Colonic mucosa (tissue), 4 donors: ENCODE measurements around the gene OR52M1. TPM values are rescaled to one million over a fixed set of nuclear protein-coding genes. Genes with fewer than 3 reads are reported as not detected.
"Not testable (repeated sequence)": the region's sequence is repeated elsewhere in the genome, so short reads cannot be mapped to it uniquely, and the experiment has no call there.

Experiments used
- DNase-seq: peaks from one replicate; pipeline ENCODE4 v3.0.0-alpha.2; 2020
- H3K27ac ChIP-seq: fragments of 200-600 bp; one replicate; pipeline ENCODE4 v1.8.0; 2021
- H3K27me3 ChIP-seq: fragments of 200-600 bp; one replicate; pipeline ENCODE4 v1.8.0; 2021
- H3K36me3 ChIP-seq: fragments of 200-600 bp; one replicate; pipeline ENCODE4 v1.8.0; 2021
- H3K4me1 ChIP-seq: fragments of 200-600 bp; one replicate; pipeline ENCODE4 v1.8.0; 2021; ENCODE audit warnings: mild to moderate bottlenecking
- H3K4me3 ChIP-seq: fragments of 200-600 bp; one replicate; pipeline ENCODE4 v1.8.0; 2021
- H3K9ac ChIP-seq, 2 donors: one replicate each; pipeline ENCODE4 v1.7.0; 2013; ENCODE audit warnings: control low read depth in 2 of 2, low read depth in 2 of 2, low read length in 2 of 2
- H3K9me3 ChIP-seq: fragments of 200-600 bp; one replicate; pipeline ENCODE4 v1.8.0; 2021
- intact Hi-C: fragments of 100-400 bp; cut with DNase I; formaldehyde crosslinking; loops from one replicate; pipeline ENCODE4 v1.14.1; 2022
- total RNA-seq, 2 donors: library from RNA; stranded (reverse); fragmentation: NEBNext Ultra II Directional in 1 of 2; extraction: Animal tissue kit (Norgen Biotek cat#: 25700) in 1 of 2; gene quantifications; one replicate each; pipeline ENCODE4 v1.2.1, GENCODE V29; 2021
- TF ChIP-seq, protein P1 (sequence below): fragments of 200-600 bp; IDR thresholded peaks from one replicate; pipeline ENCODE4 v1.8.0; 2022; ENCODE audit warnings: antibody characterized with exemption, mild to moderate bottlenecking
- donor health status: healthy.
- donor health status: DM: no; HTN: no; CAD: no.
- donor health status: DM: no; HTN: no; CAD: no.

Gene OR52M1
- total RNA-seq, 2 donors from 2014 or later, result not detected

DNA sequence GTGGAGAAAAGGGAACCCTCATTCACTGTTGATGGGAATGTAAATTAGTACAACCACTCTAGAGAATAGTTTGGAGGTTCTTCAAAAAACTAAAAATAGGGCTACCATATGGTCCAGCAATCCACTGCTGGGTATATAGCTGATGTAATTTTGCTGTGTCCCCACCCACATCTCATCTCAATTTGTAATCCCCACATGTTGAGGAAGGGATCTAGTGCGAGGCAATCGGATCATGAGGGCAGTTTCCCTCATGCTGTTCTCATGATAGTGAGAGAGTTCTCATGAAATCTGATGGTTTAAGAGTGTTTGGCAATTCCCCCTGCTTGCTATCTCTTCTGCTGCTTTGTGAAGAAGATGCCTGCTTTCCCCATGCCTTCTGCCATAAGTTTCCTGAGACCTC is 17.1 kb upstream of the OR52M1 start:
- no peak for DNase-seq
- Histone ChIP-seq H3K36me3 (no peaks in the 10 kb centered on the region), H3K4me3 (no peak overlapping the region), H3K9me3 (no peaks in the 10 kb centered on the region), H3K9ac (no peak overlapping the region), H3K27ac (no peak overlapping the region), H3K4me1 (no peaks in the 10 kb centered on the region), H3K27me3 (no peaks in the 10 kb centered on the region)
- intact Hi-C loops, result no loop called here
- TF ChIP-seq, protein P1, sequence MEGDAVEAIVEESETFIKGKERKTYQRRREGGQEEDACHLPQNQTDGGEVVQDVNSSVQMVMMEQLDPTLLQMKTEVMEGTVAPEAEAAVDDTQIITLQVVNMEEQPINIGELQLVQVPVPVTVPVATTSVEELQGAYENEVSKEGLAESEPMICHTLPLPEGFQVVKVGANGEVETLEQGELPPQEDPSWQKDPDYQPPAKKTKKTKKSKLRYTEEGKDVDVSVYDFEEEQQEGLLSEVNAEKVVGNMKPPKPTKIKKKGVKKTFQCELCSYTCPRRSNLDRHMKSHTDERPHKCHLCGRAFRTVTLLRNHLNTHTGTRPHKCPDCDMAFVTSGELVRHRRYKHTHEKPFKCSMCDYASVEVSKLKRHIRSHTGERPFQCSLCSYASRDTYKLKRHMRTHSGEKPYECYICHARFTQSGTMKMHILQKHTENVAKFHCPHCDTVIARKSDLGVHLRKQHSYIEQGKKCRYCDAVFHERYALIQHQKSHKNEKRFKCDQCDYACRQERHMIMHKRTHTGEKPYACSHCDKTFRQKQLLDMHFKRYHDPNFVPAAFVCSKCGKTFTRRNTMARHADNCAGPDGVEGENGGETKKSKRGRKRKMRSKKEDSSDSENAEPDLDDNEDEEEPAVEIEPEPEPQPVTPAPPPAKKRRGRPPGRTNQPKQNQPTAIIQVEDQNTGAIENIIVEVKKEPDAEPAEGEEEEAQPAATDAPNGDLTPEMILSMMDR, result no peak

DNA sequence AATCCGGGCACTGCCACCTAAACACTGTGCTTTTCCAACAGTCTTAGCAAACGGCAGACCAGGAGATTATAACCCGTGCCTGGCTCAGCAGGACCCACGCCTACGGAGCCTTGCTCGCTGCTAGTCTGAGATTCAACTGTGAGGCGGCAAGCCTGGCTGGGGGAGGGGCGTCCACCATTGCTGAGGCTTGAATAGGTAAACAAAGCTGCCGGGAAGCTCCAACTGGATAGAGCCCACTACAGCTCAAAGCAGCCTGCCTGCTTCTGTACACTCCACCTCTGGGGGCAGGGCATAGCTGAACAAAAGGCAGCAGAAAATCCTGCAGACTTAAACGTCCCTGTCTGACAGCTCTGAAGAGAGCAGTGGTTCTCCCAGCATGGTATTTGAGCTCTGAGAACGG is 13.3 kb upstream of the OR52M1 start:
- H3K9ac ChIP-seq, H3K4me1 ChIP-seq, H3K4me3 ChIP-seq, H3K27me3 ChIP-seq, intact Hi-C loops, DNase-seq, H3K36me3 ChIP-seq, H3K9me3 ChIP-seq, H3K27ac ChIP-seq: not testable (repeated sequence)

DNA sequence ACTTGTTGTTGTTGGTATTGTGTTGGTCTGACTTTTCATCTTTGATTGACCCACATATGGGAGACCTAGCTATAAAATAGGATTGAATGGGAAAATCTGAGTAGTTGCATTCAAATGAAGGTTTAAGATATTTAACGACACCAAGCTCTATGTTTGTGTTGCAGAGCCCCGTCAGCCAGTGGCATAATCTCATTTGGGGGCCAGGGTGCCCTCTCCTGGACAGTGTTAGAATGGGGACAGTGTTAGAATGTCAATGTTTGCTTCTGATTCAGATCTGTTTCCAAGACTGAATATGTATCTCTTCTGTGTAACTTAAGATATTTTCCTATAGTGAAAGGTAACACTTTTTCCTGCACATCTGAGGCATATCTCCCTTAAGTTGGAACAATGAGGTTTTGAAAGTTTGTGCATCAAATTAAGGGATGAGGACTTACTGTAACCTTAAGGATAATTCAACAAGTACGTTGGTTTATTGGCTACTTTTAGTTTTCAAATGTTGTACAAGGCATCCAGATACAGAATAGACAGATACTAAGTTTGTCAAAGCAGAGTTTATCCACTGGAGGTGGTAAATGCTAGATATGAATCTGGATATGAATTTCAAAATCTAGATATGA is 5.3 kb upstream of the OR52M1 start:
- Histone ChIP-seq H3K9ac (no peak overlapping the region), H3K27me3 (no peaks in the 10 kb centered on the region), H3K4me1 (no peaks in the 10 kb centered on the region), H3K36me3 (no peaks in the 10 kb centered on the region), H3K27ac (no peak overlapping the region), H3K9me3 (no peaks in the 10 kb centered on the region), H3K4me3 (no peak overlapping the region)
- TF ChIP-seq, protein P1, result peak; percentile 75
- DNase-seq, result peak; percentile 57
- intact Hi-C loops, result loop anchor here (5.0 kb wide), 1 partner anchor 352 kb away; no protein-coding TSS in a partner anchor

DNA sequence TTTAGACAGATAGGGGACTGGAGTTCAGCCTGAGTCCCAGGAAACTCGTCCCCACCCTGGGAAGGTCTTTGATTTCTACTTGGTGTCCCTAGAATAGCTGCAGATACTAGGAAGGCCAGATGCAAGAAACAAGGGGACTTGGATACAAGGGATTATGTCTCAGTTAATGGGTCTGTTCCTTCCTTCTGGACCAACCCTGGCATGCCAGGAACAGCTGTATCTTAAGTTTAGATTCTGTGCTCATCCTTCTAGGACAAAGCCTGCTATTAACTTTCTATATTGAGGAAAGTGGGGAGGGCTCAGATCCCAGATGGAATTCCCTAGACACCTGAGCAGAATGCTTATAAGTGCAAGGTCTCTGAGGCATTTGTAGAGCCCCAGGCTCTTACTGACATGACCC is 3.9 kb upstream of the OR52M1 start:
- Histone ChIP-seq H3K27me3 (no peaks in the 10 kb centered on the region), H3K4me3 (no peak overlapping the region), H3K27ac (no peak overlapping the region), H3K9me3 (no peaks in the 10 kb centered on the region), H3K9ac (no peak overlapping the region), H3K36me3 (no peaks in the 10 kb centered on the region), H3K4me1 (no peaks in the 10 kb centered on the region)
- TF ChIP-seq, protein P1, result no peak
- intact Hi-C loops, result loop anchor here (5.0 kb wide), 1 partner anchor 354 kb away; no protein-coding TSS in a partner anchor
- no peak for DNase-seq

DNA sequence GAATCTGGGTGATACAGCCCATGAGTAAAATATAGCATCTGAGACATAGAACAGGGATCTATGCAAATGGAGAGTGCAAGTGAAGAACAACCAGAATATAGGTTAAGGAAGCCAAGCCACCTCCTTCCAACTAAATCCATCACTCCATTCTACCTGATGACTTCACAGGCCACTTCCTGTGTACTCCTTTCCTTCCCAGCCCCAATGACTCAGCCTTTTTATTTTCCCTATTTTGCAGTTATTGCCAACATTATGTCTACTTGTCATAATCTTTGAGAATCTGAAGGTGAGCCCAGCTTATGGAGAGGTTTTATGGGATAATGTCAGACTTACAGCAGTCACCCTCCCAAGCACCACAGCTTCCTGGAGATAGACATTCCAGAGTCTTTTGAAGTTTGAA is 1.4 kb upstream of the OR52M1 start:
- intact Hi-C loops, result loop anchor here (5.0 kb wide), 1 partner anchor 356 kb away; no protein-coding TSS in a partner anchor
- no peaks in the 10 kb centered on the region for H3K27me3 ChIP-seq
- no peak for DNase-seq
- no peak overlapping the region for H3K9ac ChIP-seq
- H3K4me1 ChIP-seq, result no peaks in the 10 kb centered on the region
- no peaks in the 10 kb centered on the region for H3K36me3 ChIP-seq
- TF ChIP-seq, protein P1, result no peak
- H3K9me3 ChIP-seq, result no peaks in the 10 kb centered on the region
- H3K27ac ChIP-seq, result no peak overlapping the region
- H3K4me3 ChIP-seq, result no peak overlapping the region

DNA sequence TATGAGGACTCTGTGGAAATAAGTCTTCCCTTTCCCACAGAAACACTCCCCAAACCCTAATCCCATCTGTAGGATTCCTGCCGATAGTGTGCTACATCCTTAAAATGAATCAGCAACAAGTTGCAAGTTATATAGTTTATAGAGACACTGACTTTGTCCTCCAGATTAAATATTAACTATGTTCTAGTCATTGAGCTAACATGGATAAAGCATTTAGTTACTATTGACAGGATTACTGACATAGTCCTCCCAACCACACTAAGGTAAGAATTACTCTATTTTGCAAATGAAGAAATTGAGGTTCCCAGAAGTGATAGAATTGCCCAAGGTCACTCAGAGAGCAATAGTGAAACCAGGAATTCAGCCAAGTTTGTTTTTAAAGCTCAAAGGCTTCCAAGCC is 1.9 kb downstream of the OR52M1 start:
- intact Hi-C loops, result no loop called here
- Histone ChIP-seq H3K27ac (peak overlapping the region; percentile 11), H3K9ac (no peak overlapping the region), H3K4me1 (no peaks in the 10 kb centered on the region), H3K36me3 (no peaks in the 10 kb centered on the region), H3K27me3 (no peaks in the 10 kb centered on the region), H3K4me3 (no peak overlapping the region), H3K9me3 (no peaks in the 10 kb centered on the region)
- DNase-seq, result no peak
- TF ChIP-seq, protein P1, result no peak
